22Rv1 (cell line): ENCODE measurements around the gene IFNLR1.

Experiments used
- CTCF ChIP-seq: fragments of 450-650 bp; IDR thresholded peaks from 2 replicates; pipeline ENCODE4 v1.5.1; 2017; ENCODE audit warnings: mild to moderate bottlenecking
- ZFX ChIP-seq: fragments of 450-650 bp; IDR thresholded peaks from 2 replicates; pipeline ENCODE4 v1.6.1; 2017; ENCODE audit warnings: antibody characterized with exemption, borderline replicate concordance

- TF ChIP-seq CTCF (no peak), ZFX (no peak)
Measured at GRCh38 chr1:24111262-24111995, 75.7 kb downstream of the IFNLR1 start.
